ENCODE data around the gene LUZP1. TPM values are rescaled to one million over a fixed set of nuclear protein-coding genes. Genes with fewer than 3 reads are reported as not detected.
"Not testable (repeated sequence)": the region's sequence is repeated elsewhere in the genome, so short reads cannot be mapped to it uniquely, and the experiment has no call there.

LUZP1 gene
- total RNA-seq, 4 donors from 2014 or later: 28.3 to 46.4 (median 33.3) TPM

- intact Hi-C loops (cut with DNase I; ENCODE audit: low total_unique reads): no loop called here
- in situ Hi-C loops (cut with MboI; ENCODE audit: low pct_ligation_motif_present in 1 of 4, low pct_unique_long_range_greater_than_20kb in 1 of 4, low sequenced_read_pairs in 3 of 4): no loop called here
Measured at GRCh38 chr1:23210963-23211362, 42.3 kb upstream of the LUZP1 start.

GRCh38 chr1:23210351-23210785 lies 41.7 kb upstream of the LUZP1 start:
- no peak for TF ChIP-seq CTCF (IDR thresholded peaks at IDR 0.05)
- TF ChIP-seq POLR2AphosphoS5 (IDR thresholded peaks at IDR 0.05): no peak
- TF ChIP-seq POLR2A (IDR thresholded peaks at IDR 0.05): no peak
- no peak for TF ChIP-seq EP300 (IDR thresholded peaks at IDR 0.05; ENCODE audit: low read depth)
- intact Hi-C loops (cut with DNase I; ENCODE audit: low total_unique reads) (no loop called here), in situ Hi-C loops (cut with MboI; ENCODE audit: low pct_ligation_motif_present in 1 of 4, low pct_unique_long_range_greater_than_20kb in 1 of 4, low sequenced_read_pairs in 3 of 4) (no loop called here)
- DNase-seq: no peak
- H3K4me3 ChIP-seq: no peak overlapping the region
- H3K27me3 ChIP-seq: peaks cover 19% of the 10 kb centered on the region
- H3K4me1 ChIP-seq: no peaks in the 10 kb centered on the region
- 38% methylated on average over 6 of the region's 6 CpGs; no CpG with 5 or more reads in 1 of the 2 donors for WGBS, 2 donors (ENCODE audit: low coverage in 1 of 2)
- no peaks in the 10 kb centered on the region for H3K36me3 ChIP-seq
- no peaks in the 10 kb centered on the region for H3K9me3 ChIP-seq
- H3K27ac ChIP-seq: no peak overlapping the region

More at GRCh38 chr1:23210963-23211362, 42.3 kb upstream of the LUZP1 start:
- H3K4me3 ChIP-seq: no peak overlapping the region
- H3K27ac ChIP-seq: no peak overlapping the region
- H3K4me1 ChIP-seq: no peaks in the 10 kb centered on the region
- no peaks in the 10 kb centered on the region for H3K36me3 ChIP-seq
- H3K9me3 ChIP-seq: no peaks in the 10 kb centered on the region
- TF ChIP-seq POLR2A (IDR thresholded peaks at IDR 0.05) (no peak), EP300 (IDR thresholded peaks at IDR 0.05; ENCODE audit: low read depth) (no peak), CTCF (IDR thresholded peaks at IDR 0.05) (no peak), POLR2AphosphoS5 (IDR thresholded peaks at IDR 0.05) (no peak)
- peaks cover 25% of the 10 kb centered on the region for H3K27me3 ChIP-seq
- 60 to 73% methylated on average over 2 of the region's 2 CpGs for WGBS, 2 donors (ENCODE audit: low coverage in 1 of 2)
- no peak for DNase-seq

- in situ Hi-C loops (cut with MboI; ENCODE audit: low pct_ligation_motif_present in 1 of 4, low pct_unique_long_range_greater_than_20kb in 1 of 4, low sequenced_read_pairs in 3 of 4) (no loop called here), intact Hi-C loops (cut with DNase I; ENCODE audit: low total_unique reads) (no loop called here)
- TF ChIP-seq CTCF (IDR thresholded peaks at IDR 0.05) (no peak), POLR2A (IDR thresholded peaks at IDR 0.05) (no peak), EP300 (IDR thresholded peaks at IDR 0.05; ENCODE audit: low read depth) (no peak), POLR2AphosphoS5 (IDR thresholded peaks at IDR 0.05) (no peak)
- Histone ChIP-seq H3K9me3 (no peaks in the 10 kb centered on the region), H3K27me3 (peaks cover 15% of the 10 kb centered on the region), H3K4me3 (no peak overlapping the region), H3K4me1 (no peaks in the 10 kb centered on the region), H3K36me3 (no peaks in the 10 kb centered on the region), H3K27ac (no peak overlapping the region)
- no peak for DNase-seq
- 62 to 100% methylated on average over 1 to 4 of the region's 4 CpGs for WGBS, 2 donors (ENCODE audit: low coverage in 1 of 2)
Measured at GRCh38 chr1:23209770-23210169, 41.1 kb upstream of the LUZP1 start.

- DNase-seq: no peak
- Histone ChIP-seq H3K4me3 (no peak overlapping the region), H3K4me1 (no peaks in the 10 kb centered on the region), H3K36me3 (no peaks in the 10 kb centered on the region), H3K27me3 (peaks cover 10% of the 10 kb centered on the region), H3K27ac (no peak overlapping the region), H3K9me3 (no peaks in the 10 kb centered on the region)
- no peak for TF ChIP-seq EP300 (IDR thresholded peaks at IDR 0.05; ENCODE audit: low read depth)
- TF ChIP-seq CTCF (IDR thresholded peaks at IDR 0.05): no peak
- no peak for TF ChIP-seq POLR2A (IDR thresholded peaks at IDR 0.05)
- in situ Hi-C loops (cut with MboI; ENCODE audit: low pct_ligation_motif_present in 1 of 4, low pct_unique_long_range_greater_than_20kb in 1 of 4, low sequenced_read_pairs in 3 of 4): no loop called here
- intact Hi-C loops (cut with DNase I; ENCODE audit: low total_unique reads): no loop called here
- 79 to 92% methylated on average over 2 of the region's 2 CpGs for WGBS, 2 donors (ENCODE audit: low coverage in 1 of 2)
Measured at GRCh38 chr1:23208527-23208926, 39.9 kb upstream of the LUZP1 start.

- H3K4me3 ChIP-seq; DNase-seq; intact Hi-C loops (cut with DNase I; ENCODE audit: low total_unique reads); H3K4me1 ChIP-seq; in situ Hi-C loops (cut with MboI; ENCODE audit: low pct_ligation_motif_present in 1 of 4, low pct_unique_long_range_greater_than_20kb in 1 of 4, low sequenced_read_pairs in 3 of 4); H3K9me3 ChIP-seq; H3K36me3 ChIP-seq; H3K27ac ChIP-seq; H3K27me3 ChIP-seq: not testable (repeated sequence)
- 84% methylated on average over 8 of the region's 8 CpGs; no CpG with 5 or more reads in 1 of the 2 donors for WGBS, 2 donors (ENCODE audit: low coverage in 1 of 2)
Measured at GRCh38 chr1:23207733-23208132, 39.1 kb upstream of the LUZP1 start.

Measured in transverse colon (tissue), 4 donors.